K562 (cell line): Measurements from ENCODE around the gene RRP9. TPM values are rescaled to one million over a fixed set of nuclear protein-coding genes. Genes with fewer than 3 reads are reported as not detected.

Experiments
- BCL6 ChIP-seq: fragments of 250-450 bp; sonication (Bioruptor Pico); IDR thresholded peaks from 2 replicates; pipeline ENCODE4 v1.4.0; 2020
- BMI1 ChIP-seq: fragments of 150-350 bp; IDR thresholded peaks from 2 replicates; pipeline ENCODE4 v1.6.1; 2014; ENCODE audit warnings: low read length
- BRF1 ChIP-seq: IDR thresholded peaks from 3 replicates; pipeline ENCODE4 v1.6.1; 2011; ENCODE audit warnings: borderline replicate concordance, mild to moderate bottlenecking; ENCODE audit not compliant: insufficient read length; ENCODE audit errors: extremely low read depth
- CHD4 ChIP-seq: fragments of 200-600 bp; sonication (generic); IDR thresholded peaks from 3 replicates; pipeline ENCODE4 v1.6.1; 2012; ENCODE audit warnings: low read depth, mild to moderate bottlenecking, mixed read lengths, low read length, inconsistent platforms; ENCODE audit not compliant: insufficient read depth, insufficient replicate concordance, poor library complexity, severe bottlenecking
- DDX20 ChIP-seq: fragments of 450-650 bp; IDR thresholded peaks from 2 replicates; pipeline ENCODE4 v1.6.1; 2016; ENCODE audit warnings: missing genetic modification characterization, low read depth, mild to moderate bottlenecking, missing compliant biosample characterization, moderate library complexity
- EP300 ChIP-seq: IDR thresholded peaks from 2 replicates; pipeline ENCODE4 v1.6.1; 2012; ENCODE audit warnings: low read length, improper control_type of control experiment
- HES1 ChIP-seq: fragments of 450-650 bp; IDR thresholded peaks from 2 replicates; pipeline ENCODE4 v1.6.1; 2016; ENCODE audit warnings: low read depth, mild to moderate bottlenecking, moderate library complexity
- JUN ChIP-seq, 2 experiments: sonication (generic) in 1 of 2; formaldehyde crosslinking in 1 of 2; IDR thresholded peaks; 2 replicates each; pipeline versions ENCODE4 v1.6.1 to v1.8.0; 2012 to 2022; ENCODE audit warnings: borderline replicate concordance in 2 of 2, mild to moderate bottlenecking in 2 of 2, improper control_type of control experiment in 1 of 2, low read depth in 1 of 2, low read length in 1 of 2, missing genetic modification reagents in 1 of 2
- KDM1A ChIP-seq, 2 experiments: fragments of 450-650 bp; IDR thresholded peaks; 2 replicates each; pipeline ENCODE4 v1.6.1; 2016; ENCODE audit warnings: mild to moderate bottlenecking in 2 of 2
- MNT ChIP-seq, 2 experiments: fragments of 450-650 bp; conservative IDR thresholded peaks; 2 replicates each; pipeline ENCODE4 v1.6.1; 2017; ENCODE audit warnings: mild to moderate bottlenecking in 2 of 2, moderate library complexity in 2 of 2
- NELFE ChIP-seq: IDR thresholded peaks from 2 replicates; pipeline ENCODE4 v1.6.1; 2011; ENCODE audit warnings: mild to moderate bottlenecking; ENCODE audit not compliant: insufficient read depth, insufficient read length
- PTRF ChIP-seq: fragments of 450-650 bp; IDR thresholded peaks from 2 replicates; pipeline ENCODE4 v1.6.1; 2016; ENCODE audit warnings: mild to moderate bottlenecking, missing genetic modification characterization, missing compliant biosample characterization
- RBM17 ChIP-seq: fragments of 200-400 bp; formaldehyde crosslinking; IDR thresholded peaks from 2 replicates; pipeline ENCODE4 v1.6.1; 2017; ENCODE audit warnings: low read depth, mild to moderate bottlenecking, low read length, borderline replicate concordance
- RBM22 ChIP-seq: fragments of 200-400 bp; formaldehyde crosslinking; IDR thresholded peaks from 2 replicates; pipeline ENCODE4 v1.6.1; 2018; ENCODE audit warnings: low read length, low read depth; ENCODE audit not compliant: poor library complexity, severe bottlenecking
- RBM34 ChIP-seq: fragments of 200-400 bp; formaldehyde crosslinking; IDR thresholded peaks from 2 replicates; pipeline ENCODE4 v1.6.1; 2018; ENCODE audit warnings: low read length, borderline replicate concordance; ENCODE audit not compliant: insufficient read depth
- SPI1 ChIP-seq: IDR thresholded peaks from 2 replicates; pipeline ENCODE4 v1.6.1; 2011; ENCODE audit warnings: low read depth, low read length, control low read depth, borderline replicate concordance
- TCF7 ChIP-seq: sonication (generic); IDR thresholded peaks from 2 replicates; pipeline ENCODE4 v1.6.1; 2016; ENCODE audit warnings: antibody characterized with exemption, borderline replicate concordance
- ZBTB17 ChIP-seq: fragments of 450-650 bp; formaldehyde crosslinking; IDR thresholded peaks from 2 replicates; pipeline ENCODE4 v1.4.0; 2020; ENCODE audit warnings: mild to moderate bottlenecking
- ZBTB5 ChIP-seq: fragments of 450-650 bp; IDR thresholded peaks from 2 replicates; pipeline ENCODE4 v1.6.1; 2017; ENCODE audit warnings: antibody characterized with exemption
- ZNF143 ChIP-seq: sonication (generic); formaldehyde crosslinking; IDR thresholded peaks from 2 replicates; pipeline ENCODE4 v1.9.0; 2022; ENCODE audit warnings: mild to moderate bottlenecking, missing genetic modification reagents
- ZNF282 ChIP-seq: sonication (generic); formaldehyde crosslinking; IDR thresholded peaks from 2 replicates; pipeline ENCODE4 v1.8.1; 2023; ENCODE audit warnings: missing genetic modification reagents
- ZNF507 ChIP-seq: conservative IDR thresholded peaks from 2 replicates; pipeline ENCODE4 v1.6.1; 2017; ENCODE audit warnings: missing genetic modification characterization, missing compliant biosample characterization
- ZNF76 ChIP-seq: fragments of 250-450 bp; sonication (Bioruptor Pico); IDR thresholded peaks from 2 replicates; pipeline ENCODE4 v1.4.0; 2020; ENCODE audit warnings: mild to moderate bottlenecking, moderate library complexity, borderline replicate concordance
- polyA plus RNA-seq, 8 experiments: library from polyadenylated mRNA; depleted of rRNA in 4 of 8; stranded (reverse) in 5 of 8; unstranded in 3 of 8; fragments of >200 nt; fragmentation: Nextera tagmentation in 2 of 8; fragmentation: Illumina TruSeq in 1 of 8; extraction: Ambion mirVana in 2 of 8; extraction: Trizol in 1 of 8; gene quantifications; 2 replicates each; pipeline versions ENCODE4 v1.2.1 to v1.2.3, GENCODE V29; 2011 to 2014; ENCODE audit warnings: inconsistent platforms in 1 of 8, missing spikeins in 1 of 8
- total RNA-seq, 7 experiments: library from RNA; depleted of rRNA in 6 of 7; stranded (reverse); fragments of >200 nt in 6 of 7; fragmentation: Illumina TruSeq in 2 of 7; extraction: Trizol in 2 of 7; gene quantifications; 2 replicates each; pipeline versions ENCODE4 v1.2.1 to v1.2.3, GENCODE V29; 2011 to 2021; ENCODE audit warnings: low replicate concordance in 1 of 7

RRP9 gene
- total and polyA plus RNA-seq, 9 of the 15 experiments (the other 6 are each of a cell fraction or from before 2014, with no cell fraction given) = 5.2 to 67.0 (median 45.9) TPM

- TF ChIP-seq MNT (conservative IDR thresholded peaks at IDR 0.05) (peak in 1 of 2 experiments; percentile 34; a peak in 1 of 4 replicates), DDX20 (tag) (no peak), KDM1A (IDR thresholded peaks at IDR 0.05) (peak in 1 of 2 experiments; percentile 82; a peak in 2 of 4 replicates), EP300 (0 out of 2 replicates have a peak, but pooled peaks have one; percentile 3), ZNF507 (tag) (no peak), RBM22 (no peak), BRF1 (no peak), CHD4 (no peak), NELFE (no peak), ZNF76 (CRISPR knock-in tag) (no peak), SPI1 (no peak), RBM34 (no peak), ZNF143 (CRISPR knock-in tag) (no peak), BCL6 (CRISPR knock-in tag) (no peak), ZBTB17 (CRISPR knock-in tag) (no peak), ZNF282 (CRISPR knock-in tag) (no peak), JUN (IDR thresholded peaks at IDR 0.05; ENCODE audit: borderline replicate concordance, low read depth, low read length) (no peak), JUN (CRISPR knock-in tag; IDR thresholded peaks at IDR 0.05; ENCODE audit: borderline replicate concordance) (no peak), HES1 (no peak), ZBTB5 (0 out of 2 replicates have a peak, but pooled peaks have one; percentile 52), TCF7 (no peak), RBM17 (no peak), PTRF (no peak), BMI1 (no peak)
These were observed 33.5 kb upstream of the RRP9 start, which contains the start of gene ABHD14A (continued) for GRCh38 chr3:51974963-51975851.
